Effector CD4-positive, alpha-beta T cell (primary cell): ENCODE measurements around the gene MFSD11.
"Not testable (repeated sequence)": the region's sequence is repeated elsewhere in the genome, so short reads cannot be mapped to it uniquely, and the experiment has no call there.

ENCODE experiments used
- DNase-seq: peaks from one replicate; pipeline ENCODE4 v3.0.0-alpha.2; 2020

The MFSD11 gene

DNA sequence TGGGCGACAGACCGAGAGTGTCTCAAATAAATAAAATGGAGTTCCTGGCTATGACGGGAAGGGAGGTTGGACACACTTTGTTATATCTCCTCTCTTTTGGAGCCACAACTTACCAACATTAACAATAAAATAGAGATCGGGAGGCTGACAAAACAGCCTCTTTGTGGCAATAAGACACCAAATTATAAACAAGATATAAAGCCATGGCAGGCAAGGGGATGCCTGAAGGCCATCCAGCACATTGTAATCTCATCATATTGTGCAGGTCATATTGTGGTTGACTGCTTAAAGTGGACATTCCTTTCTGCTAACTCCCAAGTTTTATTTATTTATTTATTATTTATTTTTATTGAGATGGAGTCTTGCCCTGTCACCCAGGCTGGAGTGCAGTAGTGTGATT is 70.4 kb downstream of the MFSD11 start:
- no peak for DNase-seq

GRCh38 chr17:76810956-76811355 is 73.0 kb downstream of the MFSD11 start:
- no peak for DNase-seq

DNA sequence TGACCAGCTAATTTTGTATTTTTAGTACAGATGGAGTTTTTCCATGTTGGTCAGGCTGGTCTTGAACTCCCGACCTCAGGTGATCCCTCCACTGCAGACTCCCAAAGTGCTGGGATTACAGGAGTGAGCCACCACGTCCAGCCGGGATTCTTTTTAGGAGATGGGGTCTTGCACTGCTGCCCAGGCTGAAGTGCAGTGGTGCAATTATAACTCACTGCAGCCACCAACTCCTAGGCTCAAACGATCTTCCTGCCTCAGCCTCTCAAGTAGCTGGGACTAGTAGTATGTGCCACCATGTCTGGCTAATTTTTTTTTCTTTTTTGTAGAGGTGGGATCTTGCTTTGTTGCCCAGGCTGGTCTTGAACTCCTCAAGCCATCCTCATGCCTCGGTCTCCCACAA is 73.9 kb downstream of the MFSD11 start:
- DNase-seq = no peak

DNA sequence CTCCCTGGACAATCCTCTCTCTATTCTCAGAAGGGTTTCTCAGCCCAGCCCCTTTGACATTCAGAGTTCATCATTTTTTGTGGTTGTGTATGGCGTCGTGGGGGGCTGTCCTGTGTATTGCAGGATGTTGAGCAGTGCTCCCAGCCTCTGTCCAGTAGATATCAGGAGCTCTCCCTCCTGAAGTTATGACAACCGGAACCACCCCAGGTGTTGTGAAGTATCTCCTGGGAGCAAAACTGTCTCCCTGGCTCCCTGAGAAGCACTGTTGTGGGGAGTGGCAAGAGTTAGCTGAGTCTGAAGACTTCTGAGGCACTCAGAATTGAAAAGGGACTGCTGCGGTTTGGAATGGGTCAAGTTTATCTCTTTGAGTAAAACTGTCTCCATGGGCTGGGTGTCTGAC is 74.3 kb downstream of the MFSD11 start:
- no peak for DNase-seq

GRCh38 chr17:76812968-76813367 is 75.0 kb downstream of the MFSD11 start:
- no peak for DNase-seq

DNA sequence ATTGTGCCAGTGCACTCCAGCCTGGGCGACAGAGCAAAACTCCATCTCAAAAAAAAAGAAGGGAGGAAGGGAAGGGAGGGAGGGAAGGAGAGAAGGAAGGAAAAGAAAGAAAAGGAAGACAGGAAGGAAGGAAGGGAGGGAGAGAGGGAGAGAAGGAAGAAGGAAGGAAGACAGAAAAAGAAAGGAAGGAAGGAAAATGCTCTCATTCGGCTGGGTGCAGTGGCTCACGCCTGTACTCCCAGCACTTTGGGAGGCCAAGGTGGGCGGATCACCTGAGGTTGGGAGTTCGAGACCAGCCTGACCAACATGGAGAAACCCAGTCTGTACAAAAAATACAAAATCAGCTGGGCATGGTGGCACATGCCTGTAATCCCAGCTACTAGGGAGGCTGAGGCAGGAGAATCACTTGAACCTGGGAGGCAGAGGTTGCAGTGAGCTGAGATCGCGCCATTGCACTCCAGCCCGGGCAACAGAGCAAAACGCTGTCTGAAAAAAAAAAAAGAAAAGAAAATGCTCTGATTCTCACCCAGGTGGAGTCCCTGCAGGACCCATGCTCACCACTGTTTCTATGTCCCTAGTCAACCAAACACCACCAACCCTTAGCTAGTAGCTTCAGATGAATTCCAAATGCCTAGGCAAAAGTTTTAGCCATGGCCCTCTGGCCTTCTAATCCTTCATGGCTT is 78.1 kb downstream of the MFSD11 start:
- DNase-seq = not testable (repeated sequence)

DNA sequence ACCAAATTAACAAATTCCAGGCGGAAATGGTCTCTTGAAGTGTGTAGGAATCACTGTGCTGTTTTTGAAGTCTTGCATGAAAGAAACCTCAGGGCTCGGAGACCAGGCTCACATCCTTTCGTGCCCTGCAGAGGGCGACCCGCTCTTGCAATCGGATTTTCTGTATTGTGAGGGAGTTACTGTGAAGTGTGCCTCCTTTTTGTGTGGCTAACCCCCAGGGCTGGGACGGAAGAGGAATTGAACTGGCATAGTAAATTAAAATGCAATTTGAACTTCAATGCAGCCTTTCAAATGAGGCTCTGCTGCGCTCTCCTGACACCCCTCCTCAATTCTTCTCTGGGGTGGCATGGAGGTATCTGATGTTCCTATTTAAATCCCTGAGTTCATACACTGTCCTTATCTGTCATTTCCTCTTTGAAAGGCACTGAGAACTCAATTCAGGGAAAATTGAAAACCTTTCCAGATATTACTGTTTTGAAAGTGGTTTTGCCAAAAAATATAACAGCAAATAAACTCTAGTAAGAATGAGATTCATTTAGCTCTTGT is 78.7 kb downstream of the MFSD11 start:
- DNase-seq = peak; percentile 37

DNA sequence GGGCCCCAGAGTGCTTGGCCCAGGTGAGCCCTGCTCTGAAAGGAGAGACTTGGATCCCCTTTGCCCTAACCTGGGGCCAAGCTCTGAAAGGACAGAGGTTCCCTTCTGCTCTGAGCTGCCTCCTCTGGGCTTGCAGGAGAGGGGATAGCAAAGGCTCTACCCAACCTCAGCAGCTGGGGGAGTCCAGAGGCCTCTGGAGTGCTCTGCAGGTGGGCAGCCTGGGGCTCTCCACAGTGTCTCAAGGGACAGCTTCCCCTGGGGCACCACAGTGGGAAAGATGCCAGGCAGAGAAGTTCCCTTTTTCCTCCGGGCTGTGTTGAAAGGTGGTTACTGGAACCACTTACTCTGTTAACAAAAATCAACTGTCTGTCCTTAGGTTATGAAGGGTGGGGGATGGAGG is 82.1 kb downstream of the MFSD11 start:
- no peak for DNase-seq

- no peak for DNase-seq
These were observed 82.6 kb downstream of the MFSD11 start for GRCh38 chr17:76820561-76820960.

GRCh38 chr17:76822184-76822778 is 84.4 kb downstream of the MFSD11 start:
- no peak for DNase-seq

DNA sequence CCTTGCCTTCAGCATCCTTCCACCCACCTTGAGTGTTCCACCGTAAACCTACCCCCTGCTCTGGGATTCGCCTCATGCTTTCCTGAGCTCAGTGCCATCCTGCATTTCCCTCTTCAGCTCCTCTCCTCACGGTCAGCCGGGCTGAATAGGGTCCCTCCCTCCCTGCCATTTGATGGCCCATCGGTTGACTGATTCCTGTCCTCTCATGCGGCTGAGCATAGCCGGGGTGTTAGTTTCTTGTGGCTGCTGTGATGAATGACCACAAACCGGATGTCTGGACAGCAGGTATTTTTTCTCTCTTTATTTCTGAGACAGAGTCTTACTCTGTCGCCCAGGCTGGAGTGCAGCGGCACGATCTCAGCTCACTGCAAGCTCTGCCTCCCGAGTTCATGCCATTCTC is 86.2 kb downstream of the MFSD11 start:
- no peak for DNase-seq

GRCh38 chr17:76826330-76827068 is 88.6 kb downstream of the MFSD11 start:
- DNase-seq = no peak

GRCh38 chr17:76827736-76828135 is 89.8 kb downstream of the MFSD11 start:
- DNase-seq = no peak
